Measurements from ENCODE around the gene TIMP2.

TIMP2 gene

DNA sequence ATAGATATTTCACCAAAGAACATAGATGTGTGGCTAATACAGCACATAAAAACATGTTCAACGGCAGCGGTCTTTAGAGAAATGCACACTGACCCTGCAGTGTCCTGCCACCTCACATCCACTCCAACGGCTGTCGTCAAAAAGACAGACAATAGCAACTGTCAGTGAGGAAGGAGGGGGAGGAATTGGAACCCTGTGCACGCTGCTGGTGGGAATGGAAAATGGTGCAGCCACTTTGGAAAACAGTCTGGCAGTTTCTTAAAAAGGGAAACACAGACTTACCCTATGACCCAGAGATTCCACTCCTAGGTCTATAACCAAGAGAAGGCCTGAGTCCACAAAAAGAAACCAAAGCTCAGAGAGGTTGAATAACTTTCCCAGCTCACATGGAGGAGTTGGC lies 29.9 kb downstream of the TIMP2 start:
- TF ChIP-seq, protein P1, sequence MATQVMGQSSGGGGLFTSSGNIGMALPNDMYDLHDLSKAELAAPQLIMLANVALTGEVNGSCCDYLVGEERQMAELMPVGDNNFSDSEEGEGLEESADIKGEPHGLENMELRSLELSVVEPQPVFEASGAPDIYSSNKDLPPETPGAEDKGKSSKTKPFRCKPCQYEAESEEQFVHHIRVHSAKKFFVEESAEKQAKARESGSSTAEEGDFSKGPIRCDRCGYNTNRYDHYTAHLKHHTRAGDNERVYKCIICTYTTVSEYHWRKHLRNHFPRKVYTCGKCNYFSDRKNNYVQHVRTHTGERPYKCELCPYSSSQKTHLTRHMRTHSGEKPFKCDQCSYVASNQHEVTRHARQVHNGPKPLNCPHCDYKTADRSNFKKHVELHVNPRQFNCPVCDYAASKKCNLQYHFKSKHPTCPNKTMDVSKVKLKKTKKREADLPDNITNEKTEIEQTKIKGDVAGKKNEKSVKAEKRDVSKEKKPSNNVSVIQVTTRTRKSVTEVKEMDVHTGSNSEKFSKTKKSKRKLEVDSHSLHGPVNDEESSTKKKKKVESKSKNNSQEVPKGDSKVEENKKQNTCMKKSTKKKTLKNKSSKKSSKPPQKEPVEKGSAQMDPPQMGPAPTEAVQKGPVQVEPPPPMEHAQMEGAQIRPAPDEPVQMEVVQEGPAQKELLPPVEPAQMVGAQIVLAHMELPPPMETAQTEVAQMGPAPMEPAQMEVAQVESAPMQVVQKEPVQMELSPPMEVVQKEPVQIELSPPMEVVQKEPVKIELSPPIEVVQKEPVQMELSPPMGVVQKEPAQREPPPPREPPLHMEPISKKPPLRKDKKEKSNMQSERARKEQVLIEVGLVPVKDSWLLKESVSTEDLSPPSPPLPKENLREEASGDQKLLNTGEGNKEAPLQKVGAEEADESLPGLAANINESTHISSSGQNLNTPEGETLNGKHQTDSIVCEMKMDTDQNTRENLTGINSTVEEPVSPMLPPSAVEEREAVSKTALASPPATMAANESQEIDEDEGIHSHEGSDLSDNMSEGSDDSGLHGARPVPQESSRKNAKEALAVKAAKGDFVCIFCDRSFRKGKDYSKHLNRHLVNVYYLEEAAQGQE (IDR thresholded peaks at IDR 0.05; ENCODE audit: insufficient read depth in 1 of 2, low read depth in 2 of 2, low read length in 2 of 2) = no peak
- TF ChIP-seq FOXP2 (optimal IDR thresholded peaks at IDR 0.05; ENCODE audit: borderline replicate concordance, extremely low read depth, extremely low read length, insufficient read depth) (no peak), TAF1 (IDR thresholded peaks at IDR 0.05; ENCODE audit: borderline replicate concordance, insufficient read depth, low read length) (no peak), POLR2AphosphoS5 (IDR thresholded peaks at IDR 0.05; ENCODE audit: low read depth, low read length) (no peak)

DNA sequence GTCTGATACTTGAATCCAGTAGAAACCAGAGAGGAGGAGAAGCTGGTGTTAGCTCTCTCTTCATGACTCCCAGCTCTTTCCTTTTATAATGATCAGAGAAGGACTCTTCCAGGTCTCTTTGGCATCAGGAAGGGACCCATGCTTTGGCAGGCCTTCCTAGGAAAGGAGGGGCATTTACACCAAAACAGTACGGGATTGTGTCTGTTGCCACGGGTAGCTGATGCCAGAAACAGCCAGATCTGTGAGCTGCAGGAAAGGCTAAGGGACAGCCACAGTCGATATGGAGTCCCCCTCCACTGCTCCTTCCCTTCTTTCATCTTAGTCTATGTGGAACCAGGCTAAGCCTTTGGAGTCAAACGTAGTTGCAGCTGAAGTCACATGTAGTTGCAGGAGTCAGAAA lies 31.5 kb downstream of the TIMP2 start:
- TF ChIP-seq, protein P1 (IDR thresholded peaks at IDR 0.05; ENCODE audit: insufficient read depth in 1 of 2, low read depth in 2 of 2, low read length in 2 of 2) = no peak
- no peak for TF ChIP-seq FOXP2 (optimal IDR thresholded peaks at IDR 0.05; ENCODE audit: borderline replicate concordance, extremely low read depth, extremely low read length, insufficient read depth)

DNA sequence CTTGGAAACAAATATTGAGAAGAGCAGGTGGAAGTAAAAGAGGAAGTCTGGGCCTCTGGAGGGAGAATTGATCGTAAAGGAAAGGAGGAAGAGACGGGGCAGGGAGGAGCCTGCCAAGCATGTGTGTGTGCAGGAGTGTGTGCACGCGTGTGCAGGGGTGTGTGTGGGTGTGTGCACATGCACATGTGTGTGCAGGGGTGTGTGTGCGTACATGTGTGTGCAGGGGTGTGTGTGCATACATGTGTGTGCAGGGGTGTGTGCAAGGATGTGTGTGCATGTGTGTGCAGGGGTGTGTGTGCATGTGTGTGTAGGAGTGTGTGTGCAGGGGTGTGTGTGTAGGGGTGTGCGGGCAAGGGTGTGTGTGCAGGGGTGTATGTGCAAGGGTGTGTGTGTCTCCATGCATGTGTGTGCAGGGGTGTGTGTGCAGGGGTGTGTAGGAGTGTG lies 32.2 kb downstream of the TIMP2 start:
- TF ChIP-seq POLR2AphosphoS5 (IDR thresholded peaks at IDR 0.05; ENCODE audit: low read depth, low read length) (no peak), FOXP2 (optimal IDR thresholded peaks at IDR 0.05; ENCODE audit: borderline replicate concordance, extremely low read depth, extremely low read length, insufficient read depth) (no peak)

DNA sequence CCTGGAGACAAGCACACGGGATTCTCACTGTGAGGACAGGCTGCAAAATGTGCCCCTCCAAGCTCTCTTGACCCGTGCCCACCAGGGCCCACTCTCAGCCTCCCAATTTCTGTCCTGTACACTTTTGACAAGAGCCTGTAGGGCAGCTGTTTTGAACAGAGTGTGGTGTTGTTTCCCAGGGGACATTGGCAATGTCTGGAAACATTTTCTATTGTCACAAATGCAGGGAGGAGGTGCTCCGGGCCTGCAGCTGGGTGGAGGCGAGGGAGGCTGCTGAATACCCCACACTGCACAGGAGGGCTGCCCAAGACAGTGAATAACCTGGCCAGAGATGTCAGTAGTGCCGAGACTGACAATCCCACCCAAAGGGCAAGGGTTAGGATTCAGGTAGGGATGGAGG lies 32.7 kb downstream of the TIMP2 start:
- TF ChIP-seq, protein P1 (IDR thresholded peaks at IDR 0.05; ENCODE audit: insufficient read depth in 1 of 2, low read depth in 2 of 2, low read length in 2 of 2) = no peak
- no peak for TF ChIP-seq TAF1 (IDR thresholded peaks at IDR 0.05; ENCODE audit: borderline replicate concordance, insufficient read depth, low read length)
- TF ChIP-seq POLR2AphosphoS5 (IDR thresholded peaks at IDR 0.05; ENCODE audit: low read depth, low read length) = no peak
- no peak for TF ChIP-seq SIN3A (IDR thresholded peaks at IDR 0.05; ENCODE audit: borderline replicate concordance, insufficient read depth, low read length)
- TF ChIP-seq FOXP2 (optimal IDR thresholded peaks at IDR 0.05; ENCODE audit: borderline replicate concordance, extremely low read depth, extremely low read length, insufficient read depth) = no peak

DNA sequence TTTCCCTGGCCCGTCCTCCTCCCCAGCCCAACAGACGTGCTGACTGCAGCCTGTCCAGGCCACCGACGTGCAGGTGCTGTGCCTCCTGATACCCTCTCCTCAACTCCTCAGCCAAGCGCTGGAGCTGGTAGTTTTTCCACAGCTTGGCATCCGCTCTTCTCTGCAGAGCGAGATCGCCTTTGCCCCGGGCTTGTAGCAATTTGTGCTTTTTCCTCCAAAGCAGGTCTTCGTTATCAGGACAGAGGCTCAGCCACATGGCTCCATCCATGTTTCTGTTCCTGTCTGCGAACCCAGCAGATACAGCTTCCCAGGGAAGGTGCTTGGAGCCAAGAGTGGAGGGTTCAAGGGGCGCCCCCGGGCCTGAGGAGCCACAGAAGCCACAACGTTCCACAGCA lies 33.1 kb downstream of the TIMP2 start:
- TF ChIP-seq SIN3A (IDR thresholded peaks at IDR 0.05; ENCODE audit: borderline replicate concordance, insufficient read depth, low read length) = no peak
- TF ChIP-seq TAF1 (IDR thresholded peaks at IDR 0.05; ENCODE audit: borderline replicate concordance, insufficient read depth, low read length) = no peak
- TF ChIP-seq, protein P1 (IDR thresholded peaks at IDR 0.05; ENCODE audit: insufficient read depth in 1 of 2, low read depth in 2 of 2, low read length in 2 of 2) = no peak
- TF ChIP-seq FOXP2 (optimal IDR thresholded peaks at IDR 0.05; ENCODE audit: borderline replicate concordance, extremely low read depth, extremely low read length, insufficient read depth) = no peak
- TF ChIP-seq POLR2AphosphoS5 (IDR thresholded peaks at IDR 0.05; ENCODE audit: low read depth, low read length) = no peak
